ENCODE results near the gene MLLT1. TPM values are rescaled to one million over a fixed set of nuclear protein-coding genes. Genes with fewer than 3 reads are reported as not detected.
"Not testable (repeated sequence)": the region's sequence is repeated elsewhere in the genome, so short reads cannot be mapped to it uniquely, and the experiment has no call there.

The MLLT1 gene, protein sequence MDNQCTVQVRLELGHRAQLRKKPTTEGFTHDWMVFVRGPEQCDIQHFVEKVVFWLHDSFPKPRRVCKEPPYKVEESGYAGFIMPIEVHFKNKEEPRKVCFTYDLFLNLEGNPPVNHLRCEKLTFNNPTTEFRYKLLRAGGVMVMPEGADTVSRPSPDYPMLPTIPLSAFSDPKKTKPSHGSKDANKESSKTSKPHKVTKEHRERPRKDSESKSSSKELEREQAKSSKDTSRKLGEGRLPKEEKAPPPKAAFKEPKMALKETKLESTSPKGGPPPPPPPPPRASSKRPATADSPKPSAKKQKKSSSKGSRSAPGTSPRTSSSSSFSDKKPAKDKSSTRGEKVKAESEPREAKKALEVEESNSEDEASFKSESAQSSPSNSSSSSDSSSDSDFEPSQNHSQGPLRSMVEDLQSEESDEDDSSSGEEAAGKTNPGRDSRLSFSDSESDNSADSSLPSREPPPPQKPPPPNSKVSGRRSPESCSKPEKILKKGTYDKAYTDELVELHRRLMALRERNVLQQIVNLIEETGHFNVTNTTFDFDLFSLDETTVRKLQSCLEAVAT
- 5.6 and 7.5 TPM in 2 replicates for total RNA-seq (2014; rRNA removed; shearing (Covaris generic))

DNA sequence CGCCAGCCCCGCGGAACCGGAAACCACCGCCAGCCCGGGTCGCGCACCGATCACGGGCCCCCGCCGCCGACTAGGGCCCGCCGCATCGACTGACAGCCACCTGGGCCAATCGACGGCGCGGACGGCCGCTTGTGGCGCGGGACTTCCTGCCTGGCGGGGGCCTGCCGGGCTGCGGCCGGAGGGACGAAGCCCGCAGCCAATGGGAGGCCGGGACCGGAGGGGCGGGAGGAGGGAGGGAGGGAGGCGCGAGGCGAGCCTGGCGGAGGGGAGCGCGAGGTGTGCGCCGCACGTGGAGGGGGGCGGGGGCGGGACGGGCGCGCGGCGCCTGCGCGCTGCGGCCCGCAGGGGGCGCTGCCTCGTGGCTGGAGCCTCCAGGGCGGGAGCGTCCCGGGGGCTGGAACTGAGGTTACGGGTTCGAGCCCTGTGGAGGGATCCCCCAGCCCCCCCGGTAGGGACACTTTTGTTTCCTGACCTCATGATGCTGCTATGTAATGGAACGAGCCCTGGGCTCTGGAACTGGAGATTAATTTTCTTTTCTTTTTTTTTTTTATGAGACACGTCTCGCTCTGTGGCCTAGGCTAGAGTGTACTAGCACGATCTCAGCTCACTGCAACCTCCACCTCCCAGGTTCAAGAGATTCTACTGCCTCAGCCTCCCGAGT is at the start of gene MLLT1:
Gene MLLT1 (minus strand): TSS at position 45 of the 661 bp plus-strand sequence. CDS start 191 bp downstream, outside the sequence.
- in situ Hi-C loops (cut with HindIII; ENCODE audit: low sequenced_read_pairs): no loop called here

DNA sequence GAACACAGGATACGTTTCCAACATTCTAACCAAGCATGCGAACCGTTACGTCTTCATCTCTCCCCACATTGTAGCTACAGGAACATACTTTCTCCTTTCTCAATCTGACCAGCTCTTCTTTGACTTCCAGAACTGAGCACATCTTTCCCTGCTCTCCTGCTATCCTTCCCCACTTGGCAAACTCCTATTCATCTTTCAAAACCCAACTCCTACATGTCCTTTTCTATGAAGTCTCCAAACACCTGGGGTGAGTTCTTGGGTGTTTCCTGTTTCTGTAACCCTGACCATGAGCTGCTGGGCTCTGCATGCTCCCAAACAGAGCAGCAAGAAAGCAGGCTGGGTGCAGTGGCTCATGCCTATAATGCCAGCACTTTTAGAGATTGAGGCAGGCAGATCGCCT is 47.0 kb upstream of the MLLT1 start:
- in situ Hi-C loops (cut with HindIII; ENCODE audit: low sequenced_read_pairs): no loop called here
- DNase-seq (ENCODE audit: low spot score): no peak

More for the DNA sequence above, at the start of gene MLLT1:
- DNase-seq (ENCODE audit: low spot score): peak; percentile 97

- no peak for DNase-seq (ENCODE audit: low spot score)
- in situ Hi-C loops (cut with HindIII; ENCODE audit: low sequenced_read_pairs): no loop called here
These were observed 45.8 kb upstream of the MLLT1 start for GRCh38 chr19:6325614-6326013.

GRCh38 chr19:6324757-6325156 is 45.0 kb upstream of the MLLT1 start:
- DNase-seq (ENCODE audit: low spot score): no peak
- in situ Hi-C loops (cut with HindIII; ENCODE audit: low sequenced_read_pairs): no loop called here

DNA sequence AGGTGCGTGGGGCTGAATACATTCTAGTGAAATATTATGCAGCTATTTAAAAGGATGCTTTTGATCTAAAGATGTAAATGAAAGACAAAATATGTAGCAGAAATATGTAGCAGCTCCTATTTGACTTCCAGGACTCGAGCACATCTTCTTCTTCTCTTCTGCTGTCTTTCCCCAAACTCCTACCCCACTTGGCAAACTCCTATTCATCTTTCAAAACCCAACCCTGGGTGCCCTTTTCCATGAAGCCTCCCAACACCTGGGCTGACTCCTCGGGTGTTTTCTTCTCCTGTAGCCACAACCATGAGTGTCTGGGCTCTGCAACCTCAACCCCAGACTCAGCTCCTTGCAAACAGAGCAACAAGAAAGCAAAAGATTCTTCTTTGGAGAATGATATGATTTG is 42.5 kb upstream of the MLLT1 start:
- in situ Hi-C loops (cut with HindIII; ENCODE audit: low sequenced_read_pairs): no loop called here
- no peak for DNase-seq (ENCODE audit: low spot score)

DNA sequence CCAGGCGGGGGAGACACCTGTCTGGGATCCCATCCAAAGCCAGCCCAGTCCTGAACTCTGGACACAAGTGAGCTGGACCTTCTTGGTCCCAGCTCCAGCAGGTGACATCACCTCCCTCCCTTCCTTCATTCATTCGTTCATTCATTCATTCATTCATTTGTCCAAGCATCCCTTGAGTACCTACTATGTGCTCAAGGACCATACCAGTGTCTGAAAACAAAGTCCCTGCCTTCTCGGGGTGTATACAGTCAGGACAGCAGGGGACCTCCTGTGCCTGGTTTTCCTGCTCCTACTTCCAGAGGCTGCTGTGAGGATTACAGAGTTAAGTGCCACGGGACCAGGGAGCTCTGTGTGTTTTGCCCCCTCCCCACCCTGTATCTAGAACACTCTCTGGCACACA is 39.6 kb upstream of the MLLT1 start:
- no peak for DNase-seq (ENCODE audit: low spot score)
- in situ Hi-C loops (cut with HindIII; ENCODE audit: low sequenced_read_pairs): no loop called here

GRCh38 chr19:6318772-6319171 is 39.0 kb upstream of the MLLT1 start:
- no peak for DNase-seq (ENCODE audit: low spot score)
- in situ Hi-C loops (cut with HindIII; ENCODE audit: low sequenced_read_pairs): no loop called here

DNA sequence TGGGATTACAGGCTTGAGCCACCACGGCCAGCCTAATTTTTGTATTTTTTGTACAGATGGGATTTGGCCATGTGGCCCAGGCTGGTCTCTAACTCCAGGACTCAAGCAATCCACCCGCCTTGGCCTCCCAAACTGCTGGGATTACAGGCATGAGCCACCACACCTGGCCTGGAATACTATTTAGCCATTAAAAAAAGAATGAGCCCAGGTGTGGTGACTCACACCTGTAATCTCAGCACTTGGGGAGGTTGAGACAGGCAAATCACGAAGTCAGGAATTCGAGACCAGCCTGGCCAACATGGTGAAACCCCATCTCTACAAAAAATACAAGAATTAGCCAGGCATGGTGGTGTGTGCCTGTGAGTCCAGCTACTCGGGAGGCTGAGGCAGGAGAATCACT is 35.9 kb upstream of the MLLT1 start:
- in situ Hi-C loops (cut with HindIII; ENCODE audit: low sequenced_read_pairs); DNase-seq (ENCODE audit: low spot score): not testable (repeated sequence)

- in situ Hi-C loops (cut with HindIII; ENCODE audit: low sequenced_read_pairs): no loop called here
These were observed 33.7 kb upstream of the MLLT1 start for GRCh38 chr19:6313398-6313969.

DNA sequence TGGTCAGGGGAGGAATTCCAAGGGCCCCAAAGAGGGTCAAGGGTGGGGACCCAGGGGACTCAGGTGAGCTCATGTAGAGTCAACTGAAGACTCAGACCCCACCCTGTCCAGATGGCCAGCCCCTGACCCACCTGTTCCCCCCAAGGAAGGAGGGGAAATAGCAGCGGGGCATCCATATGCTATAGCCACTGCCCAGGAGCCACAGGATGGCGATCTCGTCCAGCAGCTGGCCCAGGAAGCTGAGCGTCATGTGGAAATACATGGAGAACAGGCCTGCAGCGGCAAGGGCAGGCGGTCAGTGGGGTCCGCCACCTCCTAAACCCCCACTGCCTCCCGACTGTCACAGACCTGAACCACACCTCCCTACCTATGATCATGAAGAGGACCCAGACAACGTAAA is 32.2 kb upstream of the MLLT1 start:
- in situ Hi-C loops (cut with HindIII; ENCODE audit: low sequenced_read_pairs): no loop called here
- peak; percentile 1 for DNase-seq (ENCODE audit: low spot score)

More at GRCh38 chr19:6313398-6313969, 33.7 kb upstream of the MLLT1 start:
- DNase-seq (ENCODE audit: low spot score): no peak

- no peak for DNase-seq (ENCODE audit: low spot score)
- in situ Hi-C loops (cut with HindIII; ENCODE audit: low sequenced_read_pairs): no loop called here
These were observed 18.6 kb upstream of the MLLT1 start for GRCh38 chr19:6298413-6298812.

- in situ Hi-C loops (cut with HindIII; ENCODE audit: low sequenced_read_pairs): no loop called here
- DNase-seq (ENCODE audit: low spot score): no peak
These were observed 17.4 kb upstream of the MLLT1 start for GRCh38 chr19:6297202-6297601.

DNA sequence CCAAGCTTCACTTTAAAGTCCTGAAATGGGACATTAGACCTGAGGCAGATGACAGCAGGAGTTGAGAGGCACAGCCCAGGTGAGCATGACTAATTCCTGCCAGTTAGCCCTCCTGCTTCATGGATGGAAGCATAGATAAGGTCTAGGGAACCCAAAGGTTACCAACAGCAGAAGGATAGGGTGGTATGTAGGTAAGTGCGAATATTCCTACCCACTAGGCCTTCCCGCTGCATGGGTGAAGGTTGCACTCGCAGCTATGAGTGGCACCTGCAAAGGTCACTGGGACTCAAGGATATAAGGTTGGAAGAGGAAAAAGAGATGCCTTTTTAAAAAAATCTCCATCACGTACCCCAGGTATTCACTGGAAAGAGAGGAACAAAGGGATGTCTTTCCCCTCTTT is 12.2 kb upstream of the MLLT1 start:
- DNase-seq (ENCODE audit: low spot score): no peak

DNA sequence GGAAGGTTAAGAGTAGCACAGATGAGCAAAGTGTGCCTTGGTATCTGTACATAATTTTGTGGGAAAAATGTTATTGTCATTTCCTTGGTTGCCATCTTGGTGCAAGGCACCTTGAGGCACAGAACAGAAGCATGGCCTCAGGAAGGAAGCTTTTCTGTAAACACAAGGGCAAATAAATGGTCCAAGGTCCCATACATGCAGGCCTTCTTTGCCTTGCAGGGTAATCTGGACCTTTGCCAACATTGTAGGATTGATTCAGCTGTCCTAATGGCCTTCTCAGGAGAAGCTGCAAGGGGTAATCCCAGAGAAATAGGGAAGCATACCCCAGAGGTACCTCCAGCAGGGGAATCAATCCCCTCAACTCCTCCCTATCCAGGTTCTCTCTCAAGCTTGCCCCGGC is 9.0 kb upstream of the MLLT1 start:
- no peak for DNase-seq (ENCODE audit: low spot score)
- in situ Hi-C loops (cut with HindIII; ENCODE audit: low sequenced_read_pairs): no loop called here

More for the DNA sequence above, 12.2 kb upstream of the MLLT1 start:
- in situ Hi-C loops (cut with HindIII; ENCODE audit: low sequenced_read_pairs): no loop called here

DNA sequence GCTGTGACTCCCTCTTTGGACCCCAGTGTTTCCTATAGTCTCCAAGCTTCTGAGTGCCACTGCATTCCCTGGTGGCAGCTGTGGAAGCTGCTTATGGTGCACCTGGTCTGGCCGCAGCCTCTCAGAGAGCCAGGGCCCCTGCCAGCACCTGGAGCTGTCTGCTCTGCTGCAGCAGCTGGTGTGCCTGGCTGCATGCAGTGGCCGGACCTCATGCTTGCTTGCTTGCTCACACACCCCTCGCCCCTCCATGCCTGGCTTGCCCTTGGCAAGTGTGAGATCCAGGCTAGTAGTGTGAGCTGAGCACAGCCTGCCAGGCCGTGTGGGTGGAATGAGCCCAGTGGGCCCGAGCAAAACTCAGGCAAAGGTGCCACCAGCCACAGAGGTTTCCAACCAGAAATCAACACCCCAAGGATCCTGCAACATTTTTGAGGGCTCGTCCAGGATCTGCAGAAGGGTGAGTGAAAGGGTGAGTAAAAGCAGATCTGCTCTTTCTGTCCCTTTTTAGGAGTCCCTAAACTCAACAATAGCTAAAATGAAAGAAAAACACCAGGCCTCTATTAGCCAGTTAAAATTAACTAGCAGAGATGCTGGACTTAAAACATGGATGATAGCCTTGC is 7.6 kb upstream of the MLLT1 start:
- no peak for DNase-seq (ENCODE audit: low spot score)
- in situ Hi-C loops (cut with HindIII; ENCODE audit: low sequenced_read_pairs): no loop called here

- in situ Hi-C loops (cut with HindIII; ENCODE audit: low sequenced_read_pairs): no loop called here
- no peak for DNase-seq (ENCODE audit: low spot score)
These were observed 6.9 kb upstream of the MLLT1 start for GRCh38 chr19:6286676-6287075.

DNA sequence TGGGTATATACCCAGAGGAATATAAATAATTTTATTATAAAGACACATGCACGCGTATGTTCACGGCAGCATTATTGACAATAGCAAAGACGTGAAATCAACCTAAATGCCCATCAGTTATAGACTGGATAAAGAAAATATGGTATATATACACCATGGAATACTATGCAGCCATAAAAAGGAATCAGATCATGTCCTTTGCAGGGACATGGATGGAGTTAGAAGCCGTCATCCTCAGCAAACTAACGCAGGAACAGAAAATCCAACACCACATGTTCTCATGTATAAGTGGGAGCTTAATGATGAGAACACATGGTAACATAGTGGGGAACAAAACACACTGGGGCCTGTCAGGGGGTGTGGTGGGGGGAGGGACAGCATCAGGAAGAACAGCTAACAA is 2.6 kb upstream of the MLLT1 start:
- in situ Hi-C loops (cut with HindIII; ENCODE audit: low sequenced_read_pairs); DNase-seq (ENCODE audit: low spot score): not testable (repeated sequence)

DNA sequence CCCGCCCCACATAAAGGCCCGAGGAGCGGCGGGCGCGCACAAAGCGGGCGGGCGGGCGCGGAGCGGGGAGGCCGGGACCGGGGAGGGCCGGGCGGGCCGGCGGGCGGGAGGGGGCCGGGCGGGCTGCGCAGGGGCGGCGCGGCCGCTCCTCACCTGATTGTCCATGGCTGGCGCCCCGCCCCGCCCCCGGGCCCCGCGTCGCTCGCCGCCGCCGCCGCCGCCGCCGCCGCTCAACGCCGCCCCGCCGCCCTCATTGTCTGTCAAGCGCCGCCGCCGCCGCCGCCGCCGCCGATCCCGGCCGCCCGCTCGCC is 200 bp downstream of the MLLT1 start:
- in situ Hi-C loops (cut with HindIII; ENCODE audit: low sequenced_read_pairs): no loop called here
- no peak for DNase-seq (ENCODE audit: low spot score)

GRCh38 chr19:6278740-6279619 is 795 bp downstream of the MLLT1 start:
- peak; percentile 9 for DNase-seq (ENCODE audit: low spot score)

More at GRCh38 chr19:6278740-6279619, 795 bp downstream of the MLLT1 start:
- in situ Hi-C loops (cut with HindIII; ENCODE audit: low sequenced_read_pairs): no loop called here
